Activated T-cell treated with anti-CD3 and anti-CD28 coated beads, Interleukin-2, amount 50 U/mL, for 24 hours (primary cell): Measurements from ENCODE around the gene MS4A8.
"Not testable (repeated sequence)": the region's sequence is repeated elsewhere in the genome, so short reads cannot be mapped to it uniquely, and the experiment has no call there.

Experiments
- DNase-seq: peaks from one replicate; pipeline ENCODE4 v3.0.0-alpha.2; 2020
- H3K27ac Mint-ChIP-seq: 2 replicates; pipeline ENCODE4 v1.8.0; 2020; ENCODE audit warnings: mild to moderate bottlenecking, mixed read lengths
- H3K27me3 Mint-ChIP-seq: 2 replicates; pipeline ENCODE4 v1.8.0; 2020; ENCODE audit warnings: mixed read lengths
- H3K36me3 Mint-ChIP-seq: 2 replicates; pipeline ENCODE4 v1.8.0; 2020; ENCODE audit warnings: low read depth, mixed read lengths
- H3K4me1 Mint-ChIP-seq: 2 replicates; pipeline ENCODE4 v1.8.0; 2020; ENCODE audit warnings: low read depth, mixed read lengths
- H3K4me3 Mint-ChIP-seq: 2 replicates; pipeline ENCODE4 v1.8.0; 2020; ENCODE audit warnings: mild to moderate bottlenecking, moderate library complexity, mixed read lengths
- H3K9me3 Mint-ChIP-seq: 2 replicates; pipeline ENCODE4 v1.8.0; 2020; ENCODE audit warnings: mixed read lengths

The MS4A8 gene, protein sequence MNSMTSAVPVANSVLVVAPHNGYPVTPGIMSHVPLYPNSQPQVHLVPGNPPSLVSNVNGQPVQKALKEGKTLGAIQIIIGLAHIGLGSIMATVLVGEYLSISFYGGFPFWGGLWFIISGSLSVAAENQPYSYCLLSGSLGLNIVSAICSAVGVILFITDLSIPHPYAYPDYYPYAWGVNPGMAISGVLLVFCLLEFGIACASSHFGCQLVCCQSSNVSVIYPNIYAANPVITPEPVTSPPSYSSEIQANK

DNA sequence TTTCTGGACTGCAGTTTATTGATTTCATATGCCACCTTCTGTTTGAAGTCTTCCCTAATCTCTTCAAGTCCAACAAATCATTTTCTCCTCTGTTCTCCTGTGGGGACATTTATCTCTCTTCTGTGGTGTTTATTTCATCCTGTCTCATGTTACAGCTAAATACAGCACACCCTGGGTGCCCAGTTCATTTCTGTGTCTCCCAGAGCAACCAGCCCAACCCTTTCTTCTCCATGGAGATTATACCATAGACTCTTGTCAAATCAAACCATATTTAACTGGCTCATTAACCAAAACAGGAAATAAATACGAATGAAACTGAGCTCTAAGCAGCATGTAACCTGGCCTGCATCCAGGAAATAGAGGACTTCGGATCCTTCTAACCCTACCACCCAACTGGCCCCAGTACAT, at the start of gene MS4A8:
MS4A8 (plus strand) TSS at position 329 of the 408 bp plus-strand sequence. CDS start 1,249 bp downstream, outside the sequence.
- DNase-seq: no peak
- no peak within 1 kb of the TSS for H3K4me3 Mint-ChIP-seq
- H3K9me3 Mint-ChIP-seq: no peaks in the 10 kb centered on the region
- no peaks in the 10 kb centered on the region for H3K36me3 Mint-ChIP-seq
- H3K27ac Mint-ChIP-seq: no peak within 1 kb of the TSS
- no peaks in the 10 kb centered on the region for H3K27me3 Mint-ChIP-seq
- no peaks in the 10 kb centered on the region for H3K4me1 Mint-ChIP-seq

DNA sequence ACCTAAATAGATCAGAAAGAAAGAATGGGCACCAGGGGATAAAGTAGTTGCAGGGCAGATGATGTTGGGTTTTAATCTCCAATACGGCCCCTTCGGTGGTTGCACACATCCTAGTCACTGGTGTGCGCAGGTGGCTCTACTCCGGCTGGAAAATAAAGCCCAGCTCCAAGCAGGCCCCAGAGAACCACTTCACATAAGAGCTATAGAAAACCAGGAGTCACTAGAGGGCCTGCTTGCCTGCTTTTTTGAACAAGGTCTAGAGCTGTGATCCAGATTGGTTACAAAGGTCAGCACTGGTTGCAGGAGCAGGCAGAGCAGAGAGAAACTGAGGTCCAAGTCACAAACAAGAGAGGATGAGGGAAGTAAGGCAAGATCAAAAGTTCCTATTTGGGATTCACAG, 41.5 kb upstream of the MS4A8 start:
- Mint-ChIP-seq H3K27me3 (peaks cover 23% of the 10 kb centered on the region), H3K4me3 (no peak overlapping the region), H3K9me3 (no peaks in the 10 kb centered on the region)

DNA sequence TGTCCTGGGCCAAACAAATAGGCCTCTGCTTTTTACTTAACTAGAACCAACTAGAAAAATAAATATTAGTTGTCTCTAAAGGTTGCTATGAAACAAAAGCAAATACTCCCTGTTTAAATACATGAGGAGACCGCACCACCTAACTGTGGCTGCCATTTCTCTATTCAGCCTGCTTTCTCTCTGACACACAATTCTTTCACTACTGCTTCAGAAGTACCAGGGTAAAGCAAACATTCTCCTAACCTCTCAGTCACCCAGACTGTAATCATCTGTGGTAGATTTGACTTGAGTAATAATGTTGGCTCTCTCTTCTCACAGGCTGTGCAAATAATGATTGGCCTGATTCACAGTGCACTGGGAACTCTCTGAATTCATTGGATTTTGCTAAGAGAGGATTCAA, 41.0 kb upstream of the MS4A8 start:
- Mint-ChIP-seq H3K9me3 (no peaks in the 10 kb centered on the region), H3K4me3 (no peak overlapping the region), H3K27me3 (peaks cover 22% of the 10 kb centered on the region), H3K36me3 (no peaks in the 10 kb centered on the region), H3K27ac (no peak overlapping the region), H3K4me1 (no peaks in the 10 kb centered on the region)
- DNase-seq: no peak

More for the DNA sequence above, 41.5 kb upstream of the MS4A8 start:
- Mint-ChIP-seq H3K27ac (no peak overlapping the region), H3K36me3 (no peaks in the 10 kb centered on the region), H3K4me1 (no peaks in the 10 kb centered on the region)
- DNase-seq: no peak

- Mint-ChIP-seq H3K27ac (no peak overlapping the region), H3K4me3 (no peak overlapping the region), H3K27me3 (peaks cover 18% of the 10 kb centered on the region), H3K4me1 (no peaks in the 10 kb centered on the region), H3K36me3 (peaks cover 2% of the 10 kb centered on the region), H3K9me3 (peaks cover 23% of the 10 kb centered on the region)
- no peak for DNase-seq
These were observed 27.2 kb upstream of the MS4A8 start for GRCh38 chr11:60672255-60672654.

DNA sequence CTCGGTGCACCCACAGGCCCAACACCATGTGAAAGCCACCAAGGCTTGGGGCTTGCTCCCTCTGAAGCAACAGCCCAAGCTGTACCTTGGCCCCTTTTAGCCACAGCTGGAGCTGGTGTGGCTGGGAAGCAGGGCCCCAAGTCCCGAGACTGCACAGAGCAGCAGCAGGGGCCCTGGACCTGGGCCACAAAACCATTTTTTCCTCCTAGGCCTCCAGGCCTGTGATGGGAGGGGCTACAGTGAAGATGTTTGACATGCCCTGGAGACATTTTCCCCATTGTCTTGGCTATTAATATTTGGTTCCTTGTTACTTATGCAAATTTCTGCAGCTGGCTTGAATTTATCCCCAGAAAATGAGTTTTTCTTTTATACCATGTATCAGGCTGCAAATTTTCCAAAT, 21.2 kb upstream of the MS4A8 start:
- H3K4me3 Mint-ChIP-seq, H3K27ac Mint-ChIP-seq, H3K36me3 Mint-ChIP-seq, DNase-seq, H3K4me1 Mint-ChIP-seq: not testable (repeated sequence)
- H3K9me3 Mint-ChIP-seq: peaks cover 34% of the 10 kb centered on the region
- peaks cover 40% of the 10 kb centered on the region for H3K27me3 Mint-ChIP-seq

DNA sequence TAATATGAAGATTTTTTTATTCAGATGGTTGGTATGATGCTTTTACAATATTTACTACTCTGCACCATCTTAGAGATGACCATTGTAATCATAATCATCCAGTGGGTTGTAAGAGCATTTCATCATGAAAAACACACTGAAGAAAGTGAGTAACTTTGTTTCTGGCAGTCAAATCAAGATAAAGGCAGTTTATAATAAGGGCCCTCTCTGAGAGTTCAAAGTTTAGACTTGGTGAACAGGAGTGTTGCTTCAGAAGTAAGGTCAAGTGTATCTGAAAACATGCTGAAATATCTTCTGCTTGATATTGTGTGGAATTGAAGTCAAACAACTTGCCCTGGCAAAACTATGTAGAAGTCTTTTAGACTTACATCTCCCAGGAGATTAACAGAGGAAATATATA, 19.5 kb upstream of the MS4A8 start:
- Mint-ChIP-seq H3K4me1 (no peaks in the 10 kb centered on the region), H3K27ac (no peak overlapping the region), H3K4me3 (no peak overlapping the region), H3K36me3 (peaks cover 2% of the 10 kb centered on the region), H3K27me3 (peaks cover 33% of the 10 kb centered on the region), H3K9me3 (peaks cover 29% of the 10 kb centered on the region)
- no peak for DNase-seq

GRCh38 chr11:60680455-60681119, 18.8 kb upstream of the MS4A8 start:
- Mint-ChIP-seq H3K4me1 (no peaks in the 10 kb centered on the region), H3K9me3 (peaks cover 29% of the 10 kb centered on the region), H3K27me3 (peaks cover 33% of the 10 kb centered on the region), H3K4me3 (no peak overlapping the region), H3K36me3 (peaks cover 2% of the 10 kb centered on the region), H3K27ac (no peak overlapping the region)
- DNase-seq: no peak

GRCh38 chr11:60684541-60684848, 14.9 kb upstream of the MS4A8 start:
- not testable (repeated sequence) for H3K4me1 Mint-ChIP-seq

GRCh38 chr11:60691661-60692060, 7.8 kb upstream of the MS4A8 start:
- Mint-ChIP-seq H3K27ac (no peak overlapping the region), H3K4me1 (no peaks in the 10 kb centered on the region), H3K4me3 (no peak overlapping the region), H3K9me3 (no peaks in the 10 kb centered on the region), H3K36me3 (no peaks in the 10 kb centered on the region), H3K27me3 (peaks cover 24% of the 10 kb centered on the region)
- no peak for DNase-seq

More at GRCh38 chr11:60684541-60684848, 14.9 kb upstream of the MS4A8 start:
- not testable (repeated sequence) for H3K27ac Mint-ChIP-seq, DNase-seq, H3K4me3 Mint-ChIP-seq, H3K9me3 Mint-ChIP-seq, H3K36me3 Mint-ChIP-seq
- H3K27me3 Mint-ChIP-seq: peaks cover 28% of the 10 kb centered on the region

DNA sequence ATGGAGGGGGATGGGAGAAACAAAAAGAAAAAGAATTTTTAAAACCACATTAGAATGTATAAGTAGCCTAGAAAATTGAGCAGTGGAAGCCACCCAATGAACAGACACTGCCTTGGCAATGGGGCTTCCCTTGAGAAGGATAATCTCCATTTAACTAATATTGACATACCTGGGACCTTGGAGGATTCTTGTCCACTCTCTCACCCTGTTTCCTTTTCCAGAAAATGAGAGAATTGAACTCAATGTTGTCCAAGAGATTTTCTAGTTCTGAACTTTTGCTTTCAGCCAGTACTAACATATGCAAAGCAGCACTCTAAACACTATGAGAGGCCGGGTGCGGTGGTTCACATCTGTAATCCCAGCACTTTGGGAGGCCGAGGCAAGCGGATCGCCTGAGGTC, 524 bp downstream of the MS4A8 start:
- Mint-ChIP-seq H3K4me1 (no peaks in the 10 kb centered on the region), H3K4me3 (no peak overlapping the region), H3K36me3 (no peaks in the 10 kb centered on the region), H3K27me3 (no peaks in the 10 kb centered on the region), H3K9me3 (no peaks in the 10 kb centered on the region), H3K27ac (no peak overlapping the region)
- no peak for DNase-seq

DNA sequence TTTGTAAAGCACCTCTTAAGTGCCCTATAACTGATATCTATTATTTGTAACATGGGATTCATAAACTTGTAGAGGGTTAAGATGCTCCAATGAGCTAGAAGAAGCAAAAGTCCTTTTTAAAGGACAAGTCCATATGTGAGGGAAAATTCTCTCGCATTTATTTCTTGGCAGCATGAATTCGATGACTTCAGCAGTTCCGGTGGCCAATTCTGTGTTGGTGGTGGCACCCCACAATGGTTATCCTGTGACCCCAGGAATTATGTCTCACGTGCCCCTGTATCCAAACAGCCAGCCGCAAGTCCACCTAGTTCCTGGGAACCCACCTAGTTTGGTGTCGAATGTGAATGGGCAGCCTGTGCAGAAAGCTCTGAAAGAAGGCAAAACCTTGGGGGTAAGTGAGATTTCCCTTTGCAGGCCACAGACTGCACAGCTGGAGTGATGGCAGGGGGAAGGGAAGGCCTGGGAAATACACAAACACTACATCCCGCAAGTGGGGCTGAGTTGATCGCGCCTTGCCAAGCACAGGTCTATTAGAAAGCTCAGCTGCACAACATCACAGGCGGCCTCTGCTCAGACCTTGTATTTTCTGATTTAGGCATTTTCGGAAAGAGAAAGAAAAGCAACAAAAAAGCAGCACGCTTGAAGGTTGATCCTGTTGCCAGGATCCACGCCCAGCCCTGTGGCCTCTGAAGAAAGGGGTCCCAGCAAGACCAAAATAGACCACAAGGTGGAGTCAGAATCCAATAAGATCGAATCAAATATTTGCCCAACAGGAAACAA, 1.5 kb downstream of the MS4A8 start:
- H3K27me3 Mint-ChIP-seq: peaks cover 7% of the 10 kb centered on the region
- H3K9me3 Mint-ChIP-seq: no peaks in the 10 kb centered on the region
- H3K36me3 Mint-ChIP-seq: no peaks in the 10 kb centered on the region
- H3K4me3 Mint-ChIP-seq: no peak overlapping the region
- no peak for DNase-seq
- no peaks in the 10 kb centered on the region for H3K4me1 Mint-ChIP-seq
- H3K27ac Mint-ChIP-seq: no peak overlapping the region

GRCh38 chr11:60701469-60701818, 2.0 kb downstream of the MS4A8 start:
- Mint-ChIP-seq H3K27me3 (peaks cover 7% of the 10 kb centered on the region), H3K36me3 (no peaks in the 10 kb centered on the region), H3K4me1 (no peaks in the 10 kb centered on the region), H3K4me3 (no peak overlapping the region), H3K27ac (no peak overlapping the region), H3K9me3 (no peaks in the 10 kb centered on the region)
- no peak for DNase-seq

GRCh38 chr11:60703374-60703773, 4.0 kb downstream of the MS4A8 start:
- Mint-ChIP-seq H3K27me3 (peaks cover 16% of the 10 kb centered on the region), H3K36me3 (no peaks in the 10 kb centered on the region), H3K9me3 (no peaks in the 10 kb centered on the region), H3K4me1 (no peaks in the 10 kb centered on the region), H3K4me3 (no peak overlapping the region), H3K27ac (no peak overlapping the region)
- no peak for DNase-seq

DNA sequence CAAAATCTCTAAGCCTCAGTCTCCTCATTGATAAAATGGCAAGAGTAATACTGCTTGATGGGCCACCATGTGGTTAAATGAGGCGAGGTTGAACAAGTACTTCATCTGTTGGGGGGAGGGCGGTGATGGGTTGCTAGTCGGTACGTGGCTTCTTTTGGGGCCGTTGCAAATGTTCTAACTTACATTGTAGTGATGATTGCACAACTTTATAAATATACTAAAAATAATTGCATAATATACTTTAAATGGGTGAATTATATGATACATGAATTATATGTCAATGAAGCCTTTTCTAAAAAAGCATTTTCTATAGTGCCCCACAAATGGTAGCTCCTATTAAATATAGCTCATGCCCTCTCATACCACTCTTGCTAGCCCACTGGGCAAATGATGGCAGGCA, 6.5 kb downstream of the MS4A8 start:
- Mint-ChIP-seq H3K36me3 (no peaks in the 10 kb centered on the region), H3K27ac (no peak overlapping the region), H3K27me3 (peaks cover 19% of the 10 kb centered on the region), H3K4me3 (no peak overlapping the region), H3K4me1 (no peaks in the 10 kb centered on the region), H3K9me3 (no peaks in the 10 kb centered on the region)
- no peak for DNase-seq

DNA sequence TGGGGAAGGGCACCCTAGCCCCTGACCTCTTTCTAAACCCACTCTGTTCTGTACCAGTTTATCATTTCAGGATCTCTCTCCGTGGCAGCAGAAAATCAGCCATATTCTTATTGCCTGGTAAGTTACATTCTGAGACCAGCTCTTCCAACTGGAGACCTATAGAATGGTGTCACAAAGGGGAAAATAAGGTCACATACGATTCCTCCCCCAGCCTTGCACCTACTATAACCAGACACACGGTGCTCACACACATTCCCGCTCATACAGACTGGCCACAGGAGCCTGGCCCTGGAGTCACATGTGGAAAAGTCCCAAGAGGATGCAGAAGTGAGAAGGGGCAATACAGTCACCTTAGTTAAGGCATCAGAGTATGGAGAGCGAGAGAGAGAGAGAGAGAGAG, 7.5 kb downstream of the MS4A8 start:
- no peak for DNase-seq
- Mint-ChIP-seq H3K4me3 (no peak overlapping the region), H3K27ac (no peak overlapping the region), H3K4me1 (no peaks in the 10 kb centered on the region), H3K27me3 (peaks cover 19% of the 10 kb centered on the region), H3K9me3 (no peaks in the 10 kb centered on the region), H3K36me3 (no peaks in the 10 kb centered on the region)
